Measurements from ENCODE around the gene P2RY8.

- TF ChIP-seq EMX1 (CRISPR knock-in tag; IDR thresholded peaks at IDR 0.05) = no peak
- TF ChIP-seq AR (CRISPR knock-in tag; IDR thresholded peaks at IDR 0.05) = no peak
- TF ChIP-seq CTCF (IDR thresholded peaks at IDR 0.05) = no peak
- TF ChIP-seq MAX (CRISPR knock-in tag; IDR thresholded peaks at IDR 0.05) = no peak
- TF ChIP-seq FOXK1 (CRISPR knock-in tag; IDR thresholded peaks at IDR 0.05) = no peak
- TF ChIP-seq USF2 (CRISPR knock-in tag; IDR thresholded peaks at IDR 0.05) = no peak
Observed at GRCh38 chrX:1443496-1444075, 93.4 kb downstream of the P2RY8 start.
